Measurements from ENCODE around the gene NR1I2. TPM values are rescaled to one million over a fixed set of nuclear protein-coding genes. Genes with fewer than 3 reads are reported as not detected.

NR1I2 gene
- 0.16 TPM in 1 of 2 replicates, not detected in the other for total RNA-seq

DNA sequence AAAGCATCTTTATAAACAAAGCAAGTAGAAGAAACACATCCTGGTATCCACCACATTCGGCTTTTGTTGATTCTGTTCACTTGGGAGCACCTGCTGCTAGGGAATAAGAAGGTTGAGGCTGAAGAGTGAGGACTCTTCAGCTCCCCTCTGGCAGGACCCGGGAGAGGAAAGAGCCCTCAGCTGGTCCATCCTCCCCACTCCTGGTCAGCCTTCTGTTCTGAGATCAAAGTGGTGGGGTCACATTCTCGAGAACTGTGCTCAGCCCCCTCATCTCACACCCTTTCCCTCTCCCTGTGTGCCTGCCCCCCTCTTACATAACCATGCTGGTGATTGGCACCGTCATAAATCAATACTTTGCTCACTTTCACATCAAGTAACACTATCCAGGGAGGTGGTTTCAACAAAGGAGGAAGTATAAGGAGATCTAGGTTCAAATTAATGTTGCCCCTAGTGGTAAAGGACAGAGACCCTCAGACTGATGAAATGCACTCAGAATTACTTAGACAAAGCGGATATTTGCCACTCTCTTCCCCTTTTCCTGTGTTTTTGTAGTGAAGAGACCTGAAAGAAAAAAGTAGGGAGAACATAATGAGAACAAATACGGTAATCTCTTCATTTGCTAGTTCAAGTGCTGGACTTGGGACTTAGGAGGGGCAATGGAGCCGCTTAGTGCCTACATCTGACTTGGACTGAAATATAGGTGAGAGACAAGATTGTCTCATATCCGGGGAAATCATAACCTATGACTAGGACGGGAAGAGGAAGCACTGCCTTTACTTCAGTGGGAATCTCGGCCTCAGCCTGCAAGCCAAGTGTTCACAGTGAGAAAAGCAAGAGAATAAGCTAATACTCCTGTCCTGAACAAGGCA lies at the start of gene NR1I2:
NR1I2 (plus strand) TSS at position 772 of the 869 bp plus-strand sequence.

Other genes starting within 250 kb of the NR1I2 start
- gene CD80, start 222.5 kb upstream of the NR1I2 start, total RNA-seq = under 0.01 TPM in 1 of 2 replicates, not detected in the other
- gene ADPRH, start 202.6 kb upstream of the NR1I2 start, total RNA-seq = 6.8 and 7.6 TPM in 2 replicates
- not detected in 2 replicates for gene PLA1A, start 184.2 kb upstream of the NR1I2 start, total RNA-seq
- gene POPDC2, start 121.5 kb upstream of the NR1I2 start, total RNA-seq = 0.49 and 0.61 TPM in 2 replicates
- gene COX17, start 104.7 kb upstream of the NR1I2 start, total RNA-seq = 4.5 and 4.6 TPM in 2 replicates
- 0.32 and 0.73 TPM in 2 replicates for gene CFAP91, start 79.1 kb upstream of the NR1I2 start, total RNA-seq